Loucy (cell line): Measurements from ENCODE around the gene DENND2D.

Experiments
- H2AFZ ChIP-seq: fragments of 200-600 bp; sonication (generic); 2 replicates; pipeline ENCODE4 v1.6.0; 2016; ENCODE audit warnings: antibody characterized with exemption, mild to moderate bottlenecking, low read length, moderate library complexity
- H3F3A ChIP-seq: fragments of 200-600 bp; 2 replicates; pipeline ENCODE4 v1.6.0; 2016; ENCODE audit warnings: antibody characterized with exemption, low read depth, mild to moderate bottlenecking
- H3K27me3 ChIP-seq: fragments of 200-600 bp; sonication (generic); 2 replicates; pipeline ENCODE4 v1.6.1; 2014; ENCODE audit warnings: low read length, mild to moderate bottlenecking; ENCODE audit not compliant: insufficient read depth, poor library complexity, severe bottlenecking
- H3K36me3 ChIP-seq: fragments of 200-600 bp; sonication (generic); 2 replicates; pipeline ENCODE4 v1.6.1; 2016; ENCODE audit warnings: low read length; ENCODE audit not compliant: insufficient read depth
- H3K4me1 ChIP-seq: fragments of 200-600 bp; sonication (generic); 2 replicates; pipeline ENCODE4 v1.5.1; 2014; ENCODE audit warnings: low read length, mild to moderate bottlenecking; ENCODE audit not compliant: insufficient read depth, poor library complexity, severe bottlenecking
- H3K4me2 ChIP-seq: fragments of 200-600 bp; sonication (generic); 2 replicates; pipeline ENCODE4 v1.6.0; 2014; ENCODE audit warnings: antibody characterized with exemption, low read length, low read depth, mild to moderate bottlenecking; ENCODE audit not compliant: poor library complexity, severe bottlenecking
- H3K4me3 ChIP-seq: fragments of 200-600 bp; sonication (generic); 2 replicates; pipeline ENCODE4 v1.5.1; 2014; ENCODE audit warnings: low read length, mild to moderate bottlenecking, mixed read lengths; ENCODE audit not compliant: poor library complexity, severe bottlenecking
- H3K79me2 ChIP-seq: fragments of 200-600 bp; sonication (generic); 2 replicates; pipeline ENCODE4 v1.6.1; 2014; ENCODE audit warnings: low read length; ENCODE audit not compliant: insufficient read depth
- H3K9ac ChIP-seq: fragments of 200-600 bp; sonication (generic); 2 replicates; pipeline ENCODE4 v1.6.0; 2014; ENCODE audit warnings: mild to moderate bottlenecking, low read depth, low read length, moderate library complexity; ENCODE audit not compliant: poor library complexity, severe bottlenecking
- H3K9me2 ChIP-seq: fragments of 200-600 bp; sonication (generic); replicated peaks from 2 replicates; pipeline ENCODE4 v1.6.1; 2016; ENCODE audit warnings: low read depth, low read length, mixed read lengths
- H3K9me3 ChIP-seq: fragments of 200-600 bp; sonication (generic); 2 replicates; pipeline ENCODE4 v1.6.1; 2014; ENCODE audit warnings: mild to moderate bottlenecking, antibody characterized with exemption, low read length, low read depth; ENCODE audit not compliant: insufficient read depth
- H4K20me1 ChIP-seq: fragments of 200-600 bp; sonication (generic); 2 replicates; pipeline ENCODE4 v1.6.0; 2014; ENCODE audit warnings: antibody characterized with exemption, low read length, mild to moderate bottlenecking; ENCODE audit not compliant: insufficient read depth, poor library complexity, severe bottlenecking
- EZH2phosphoT487 ChIP-seq: fragments of 200-600 bp; IDR thresholded peaks from 2 replicates; pipeline ENCODE4 v1.6.1; 2018; ENCODE audit warnings: antibody characterized with exemption, mild to moderate bottlenecking, moderate library complexity, borderline replicate concordance
- TF ChIP-seq, protein P1 (sequence below): fragments of 200-600 bp; sonication (generic); conservative IDR thresholded peaks from 2 replicates; pipeline ENCODE4 v1.5.1; 2014; ENCODE audit warnings: mild to moderate bottlenecking, antibody characterized with exemption, low read length

The DENND2D gene

DNA sequence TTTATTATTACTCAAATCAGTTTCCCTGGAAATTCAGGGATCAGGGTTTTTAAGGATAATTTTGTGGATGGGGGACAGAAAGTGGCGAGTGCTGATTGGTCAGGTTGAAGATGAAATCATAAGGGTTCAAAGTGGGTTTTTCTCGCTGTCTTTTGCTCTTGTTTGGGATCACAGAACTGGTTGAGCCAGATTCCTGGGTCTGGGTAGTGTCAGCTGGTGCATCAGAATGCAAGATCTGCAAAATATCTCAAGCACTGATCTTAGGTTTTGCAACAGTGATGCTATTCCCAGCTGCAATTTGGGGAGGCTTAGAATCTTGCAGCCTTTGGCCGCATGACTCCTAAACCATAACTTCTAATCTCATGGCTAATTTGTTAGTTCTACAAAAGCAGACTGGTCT lies 36.4 kb upstream of the DENND2D start:
- no peaks in the 10 kb centered on the region for H3K4me1 ChIP-seq
- H2AFZ ChIP-seq = no peak overlapping the region
- H3K9me3 ChIP-seq = no peaks in the 10 kb centered on the region
- no peaks in the 10 kb centered on the region for H3F3A ChIP-seq
- no peaks in the 10 kb centered on the region for H3K79me2 ChIP-seq
- no peaks in the 10 kb centered on the region for H3K36me3 ChIP-seq
- H3K27me3 ChIP-seq = no peaks in the 10 kb centered on the region
- no peak overlapping the region for H3K4me3 ChIP-seq
- no peaks in the 10 kb centered on the region for H3K9me2 ChIP-seq
- H4K20me1 ChIP-seq = no peaks in the 10 kb centered on the region
- TF ChIP-seq, protein P1, sequence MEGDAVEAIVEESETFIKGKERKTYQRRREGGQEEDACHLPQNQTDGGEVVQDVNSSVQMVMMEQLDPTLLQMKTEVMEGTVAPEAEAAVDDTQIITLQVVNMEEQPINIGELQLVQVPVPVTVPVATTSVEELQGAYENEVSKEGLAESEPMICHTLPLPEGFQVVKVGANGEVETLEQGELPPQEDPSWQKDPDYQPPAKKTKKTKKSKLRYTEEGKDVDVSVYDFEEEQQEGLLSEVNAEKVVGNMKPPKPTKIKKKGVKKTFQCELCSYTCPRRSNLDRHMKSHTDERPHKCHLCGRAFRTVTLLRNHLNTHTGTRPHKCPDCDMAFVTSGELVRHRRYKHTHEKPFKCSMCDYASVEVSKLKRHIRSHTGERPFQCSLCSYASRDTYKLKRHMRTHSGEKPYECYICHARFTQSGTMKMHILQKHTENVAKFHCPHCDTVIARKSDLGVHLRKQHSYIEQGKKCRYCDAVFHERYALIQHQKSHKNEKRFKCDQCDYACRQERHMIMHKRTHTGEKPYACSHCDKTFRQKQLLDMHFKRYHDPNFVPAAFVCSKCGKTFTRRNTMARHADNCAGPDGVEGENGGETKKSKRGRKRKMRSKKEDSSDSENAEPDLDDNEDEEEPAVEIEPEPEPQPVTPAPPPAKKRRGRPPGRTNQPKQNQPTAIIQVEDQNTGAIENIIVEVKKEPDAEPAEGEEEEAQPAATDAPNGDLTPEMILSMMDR = no peak
- TF ChIP-seq EZH2phosphoT487 = no peak
- no peak overlapping the region for H3K9ac ChIP-seq
- H3K4me2 ChIP-seq = no peak overlapping the region

DNA sequence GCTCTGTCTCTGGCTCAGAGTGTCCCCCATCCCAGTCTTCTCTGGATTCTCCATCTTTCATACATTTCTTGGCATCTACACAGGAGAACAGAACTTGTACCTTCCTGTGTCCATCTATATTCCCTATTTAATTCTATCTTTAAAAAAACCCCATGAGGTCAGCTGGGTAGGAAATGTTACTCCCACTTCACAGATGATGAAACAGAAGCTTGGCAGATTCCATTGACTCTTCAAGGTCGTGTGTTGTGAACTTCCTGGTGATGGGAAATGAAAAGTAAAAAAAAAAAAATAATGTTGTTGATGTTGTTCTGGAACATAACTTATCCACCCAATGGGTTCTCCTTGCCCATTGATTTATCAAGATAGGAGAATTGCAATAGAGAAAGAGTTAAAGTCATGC lies 35.9 kb upstream of the DENND2D start:
- H3K27me3 ChIP-seq = no peaks in the 10 kb centered on the region
- no peak overlapping the region for H2AFZ ChIP-seq
- no peak overlapping the region for H3K4me3 ChIP-seq
- no peaks in the 10 kb centered on the region for H4K20me1 ChIP-seq
- no peaks in the 10 kb centered on the region for H3F3A ChIP-seq
- H3K9me3 ChIP-seq = no peaks in the 10 kb centered on the region
- H3K4me1 ChIP-seq = no peaks in the 10 kb centered on the region
- TF ChIP-seq, protein P1 = no peak
- TF ChIP-seq EZH2phosphoT487 = no peak
- H3K79me2 ChIP-seq = no peaks in the 10 kb centered on the region
- no peaks in the 10 kb centered on the region for H3K36me3 ChIP-seq
- H3K4me2 ChIP-seq = no peak overlapping the region
- H3K9me2 ChIP-seq = no peaks in the 10 kb centered on the region
- H3K9ac ChIP-seq = no peak overlapping the region

DNA sequence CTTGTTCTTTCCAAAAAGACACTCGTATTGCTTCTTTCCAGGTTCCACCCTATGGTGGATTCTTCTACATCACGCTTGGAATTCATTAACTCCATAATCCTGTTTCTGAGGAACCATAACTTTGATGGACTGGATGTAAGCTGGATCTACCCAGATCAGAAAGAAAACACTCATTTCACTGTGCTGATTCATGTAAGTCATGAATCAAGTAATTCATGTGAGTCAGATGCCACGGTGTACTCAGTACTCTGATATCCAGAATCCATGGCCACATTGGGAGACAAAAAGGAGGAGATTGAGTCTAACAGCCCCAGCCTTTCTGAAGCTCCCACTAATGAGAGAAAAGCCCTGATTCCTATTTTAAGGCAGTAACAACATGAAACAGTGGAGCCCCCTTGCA lies 34.4 kb upstream of the DENND2D start:
- Histone ChIP-seq H3K9me3 (no peaks in the 10 kb centered on the region), H3K79me2 (no peaks in the 10 kb centered on the region), H3K9ac (no peak overlapping the region), H3K4me3 (no peak overlapping the region), H4K20me1 (no peaks in the 10 kb centered on the region), H3K27me3 (no peaks in the 10 kb centered on the region), H3K9me2 (no peaks in the 10 kb centered on the region), H3K4me1 (peaks cover under 1% of the 10 kb centered on the region), H3F3A (no peaks in the 10 kb centered on the region), H2AFZ (no peak overlapping the region), H3K4me2 (no peak overlapping the region), H3K36me3 (no peaks in the 10 kb centered on the region)
- TF ChIP-seq, protein P1 = no peak
- no peak for TF ChIP-seq EZH2phosphoT487
